Stimulated activated CD4-positive, alpha-beta T cell treated with anti-CD3 and anti-CD28 coated beads, Interleukin-4, amount 100 ng/mL, for 4 hours (primary cell): ENCODE measurements around the gene WWC1.
"Not testable (repeated sequence)": the region's sequence is repeated elsewhere in the genome, so short reads cannot be mapped to it uniquely, and the experiment has no call there.

Source experiments
- DNase-seq, 2 experiments: peaks; one replicate each; pipeline ENCODE4 v3.0.0-alpha.2; 2020

Gene WWC1

GRCh38 chr5:168339109-168339771, 47.8 kb downstream of the WWC1 start:
- DNase-seq, result no peak

- not testable (repeated sequence) for DNase-seq
Measured at GRCh38 chr5:168339772-168340140, 48.3 kb downstream of the WWC1 start.

DNA sequence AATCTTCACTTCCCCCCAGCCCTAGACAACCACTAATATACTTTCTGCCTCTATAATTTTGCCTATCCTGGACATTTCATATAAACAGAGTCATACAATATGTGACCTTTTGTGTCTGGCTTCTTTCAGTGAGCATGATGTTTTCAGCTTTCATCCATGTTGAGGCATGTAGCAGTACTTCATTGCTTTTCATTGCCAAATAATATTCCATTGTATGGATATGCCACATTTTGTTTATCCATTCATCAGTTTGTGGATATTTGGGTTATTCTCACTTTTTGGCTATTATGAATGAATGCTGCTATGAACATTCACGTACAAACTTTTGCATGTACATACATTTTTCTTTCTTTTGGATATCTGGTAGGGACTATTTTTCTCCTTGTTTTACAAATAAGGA, 49.0 kb downstream of the WWC1 start:
- no peak for DNase-seq

DNA sequence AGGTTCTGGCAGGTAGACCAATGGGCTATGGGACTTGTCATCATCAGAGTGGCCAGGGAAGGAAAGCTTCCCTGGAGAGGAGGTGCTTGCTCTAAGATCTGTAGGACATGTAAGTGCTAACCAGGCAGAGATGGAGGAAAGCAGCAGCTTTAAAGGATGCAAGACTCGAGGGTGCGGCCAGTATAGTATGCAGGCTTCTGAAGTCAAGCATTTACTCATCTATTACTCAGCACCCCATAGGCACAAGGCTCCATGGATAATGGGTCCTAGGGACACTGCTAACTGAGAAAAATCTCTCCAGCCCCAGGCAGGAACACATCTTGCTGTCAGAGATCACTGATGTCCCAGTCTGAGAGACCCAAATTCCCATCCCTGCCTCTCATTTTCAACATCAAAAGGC, 49.7 kb downstream of the WWC1 start:
- DNase-seq, result no peak

GRCh38 chr5:168342151-168342825, 50.8 kb downstream of the WWC1 start:
- DNase-seq, result no peak

- no peak for DNase-seq
Measured at GRCh38 chr5:168342985-168343384, 51.5 kb downstream of the WWC1 start.

DNA sequence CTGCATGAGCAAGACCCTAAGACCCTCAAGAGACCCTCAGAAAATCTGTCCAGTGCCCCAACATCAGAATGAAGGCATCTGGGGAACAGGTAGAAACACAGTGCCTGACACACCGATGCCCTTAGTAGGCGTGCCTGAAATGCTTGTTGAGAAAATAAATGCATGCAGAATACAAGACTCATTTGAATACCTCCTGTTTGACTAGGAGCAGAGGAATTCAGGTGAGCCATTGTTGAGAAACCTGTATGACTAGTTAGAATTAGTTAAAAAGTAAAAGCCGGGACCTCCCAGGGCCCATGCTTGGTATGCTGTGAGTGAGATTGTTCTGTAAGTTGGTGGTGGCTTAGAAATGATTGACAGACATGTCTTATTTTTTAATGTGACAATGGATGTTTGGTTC, 55.0 kb downstream of the WWC1 start:
- DNase-seq, result no peak

DNA sequence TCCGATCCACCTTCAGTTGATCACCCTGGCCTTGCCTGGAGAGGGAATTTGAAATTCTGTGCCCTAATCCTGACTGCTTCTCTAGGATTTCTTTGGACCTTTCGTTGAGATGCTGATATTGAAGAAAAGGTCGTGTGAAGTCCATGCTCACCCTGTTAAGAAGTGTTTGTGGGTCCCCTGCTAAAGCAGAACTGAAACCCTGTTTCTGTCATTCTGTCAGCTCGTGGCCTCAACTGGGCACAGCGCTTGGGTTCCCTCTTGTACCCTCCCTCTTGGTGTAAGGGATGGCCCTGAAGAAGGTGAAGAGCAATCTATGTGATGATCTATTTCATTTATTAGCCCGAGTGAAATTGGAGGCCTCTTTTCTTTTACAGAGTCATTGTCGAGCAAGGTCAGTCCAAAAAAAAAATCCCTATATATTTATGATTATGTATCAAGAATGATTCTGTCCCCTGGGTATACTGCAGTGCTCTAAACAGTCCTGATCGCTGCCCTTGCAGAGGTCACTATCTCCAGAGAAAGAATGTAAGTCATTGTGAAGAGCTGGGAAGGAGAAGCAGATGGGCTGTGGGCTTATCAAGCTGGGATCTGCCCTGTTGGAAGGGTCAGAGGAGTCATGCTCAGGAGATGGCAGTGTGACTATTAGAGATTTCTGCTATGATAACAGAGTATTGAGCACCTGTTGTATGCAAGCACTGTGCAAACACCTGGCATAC, 56.1 kb downstream of the WWC1 start:
- DNase-seq, result no peak

DNA sequence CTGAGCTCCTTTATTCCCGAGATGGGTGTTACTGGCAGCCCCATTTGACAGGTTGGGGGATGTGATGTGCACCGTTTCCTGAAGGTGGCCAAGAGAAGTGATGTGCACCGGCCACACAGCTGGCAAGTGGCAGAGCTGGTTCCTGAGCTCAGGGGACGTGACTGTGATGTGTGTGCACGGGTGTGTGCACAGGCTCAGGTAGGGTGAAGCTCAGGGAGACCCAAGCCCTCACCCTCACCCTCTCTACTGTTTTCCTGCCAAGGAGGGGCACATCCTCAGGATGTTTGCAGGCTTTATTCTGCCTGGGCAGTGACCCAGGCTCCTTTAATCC, 56.6 kb downstream of the WWC1 start:
- no peak for DNase-seq

GRCh38 chr5:168350315-168350714, 58.9 kb downstream of the WWC1 start:
- DNase-seq, result no peak

DNA sequence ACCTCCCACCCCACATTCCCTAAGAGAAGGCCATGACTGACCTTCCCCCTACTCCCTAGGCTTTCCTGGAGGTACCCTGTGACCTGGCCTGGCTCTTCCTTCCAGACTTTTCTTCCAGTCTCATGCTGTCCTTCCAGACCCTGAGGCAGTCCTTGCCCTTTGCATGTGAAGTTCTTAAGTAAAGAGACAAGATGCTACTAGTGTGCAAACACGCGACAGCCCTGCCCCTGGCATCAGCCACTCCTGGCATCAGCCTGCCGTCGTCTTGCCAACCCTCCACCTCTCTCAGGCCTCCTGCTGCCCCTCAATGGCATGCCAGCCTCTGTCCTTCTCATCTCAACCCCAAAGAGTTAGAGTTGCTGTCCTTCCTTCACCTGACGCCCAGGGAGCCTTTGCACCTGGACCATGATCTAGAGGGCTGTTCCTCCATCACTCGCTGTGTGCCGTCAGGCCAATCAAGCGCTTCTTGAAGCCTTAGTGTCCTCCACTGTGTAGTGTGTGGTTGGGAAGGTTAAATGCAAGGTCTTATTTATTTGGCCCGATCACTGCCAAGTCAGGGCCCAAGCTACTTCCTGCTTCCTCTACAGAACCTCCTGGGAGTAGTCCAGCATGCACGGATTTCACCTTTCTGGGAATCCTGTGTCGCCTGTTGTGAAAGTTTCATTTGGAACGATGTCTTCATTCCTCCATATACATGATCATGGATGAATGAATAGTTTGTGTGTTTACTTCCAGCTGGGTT, 61.9 kb downstream of the WWC1 start:
- DNase-seq, result no peak

DNA sequence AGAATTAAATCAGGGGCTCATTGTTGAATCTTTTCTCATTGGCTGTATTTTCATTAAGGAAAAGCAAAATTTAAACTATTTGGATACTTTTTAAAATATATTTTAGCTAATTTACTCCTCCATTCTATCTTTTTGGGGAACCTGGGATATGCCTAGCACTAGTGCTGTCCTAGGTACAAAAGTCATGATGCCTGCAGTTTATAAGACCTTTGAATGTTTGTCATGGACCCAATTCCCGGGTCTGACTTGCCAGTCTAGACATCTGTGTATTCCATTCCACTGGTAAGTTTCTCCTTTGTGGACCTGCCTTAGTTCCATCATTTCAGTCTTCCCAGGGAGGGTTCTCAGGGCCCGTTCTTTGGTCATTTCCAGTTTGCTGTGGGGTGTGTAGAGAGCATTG, 63.0 kb downstream of the WWC1 start:
- DNase-seq, result no peak

GRCh38 chr5:168356171-168356570, 64.7 kb downstream of the WWC1 start:
- DNase-seq, result no peak

DNA sequence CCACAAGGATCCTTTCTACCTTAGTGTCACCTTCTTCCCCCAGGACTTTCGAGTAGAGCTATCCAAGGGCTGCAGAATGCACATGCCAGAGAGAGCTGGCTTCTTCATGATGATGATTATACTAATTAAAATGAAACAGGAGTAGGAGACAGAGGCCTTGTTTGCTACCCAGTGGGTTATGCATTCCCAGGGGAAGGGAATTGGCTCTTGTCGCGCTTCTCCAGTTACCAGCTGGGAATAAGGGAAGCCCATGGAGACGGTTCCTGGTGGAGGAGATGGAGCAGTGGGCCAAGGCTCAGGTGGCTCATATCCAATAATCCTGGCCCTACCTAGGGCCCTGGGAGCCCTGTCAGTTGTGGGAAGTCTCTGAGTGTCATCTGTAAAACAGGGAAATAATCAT, 65.1 kb downstream of the WWC1 start:
- DNase-seq, result no peak

DNA sequence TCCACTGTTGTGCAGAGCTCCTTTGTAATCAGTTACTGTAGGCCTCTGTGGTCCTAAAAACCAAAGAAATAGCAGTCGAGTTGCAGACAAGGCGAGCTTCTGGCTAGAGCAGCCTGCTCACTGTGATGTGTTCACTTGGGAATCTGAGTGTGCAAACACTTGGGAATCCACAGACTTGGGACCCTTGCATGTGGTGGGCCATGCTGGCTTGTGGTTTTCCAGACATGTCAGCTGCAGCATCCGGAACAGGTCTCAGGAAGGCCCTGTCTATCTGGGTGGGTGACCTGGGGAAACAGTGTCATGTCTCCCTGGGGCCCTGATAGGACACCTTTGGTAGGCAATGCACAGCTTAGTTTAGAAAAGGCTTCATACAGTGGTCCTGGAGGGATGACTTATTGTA, 66.4 kb downstream of the WWC1 start:
- DNase-seq, result no peak

DNA sequence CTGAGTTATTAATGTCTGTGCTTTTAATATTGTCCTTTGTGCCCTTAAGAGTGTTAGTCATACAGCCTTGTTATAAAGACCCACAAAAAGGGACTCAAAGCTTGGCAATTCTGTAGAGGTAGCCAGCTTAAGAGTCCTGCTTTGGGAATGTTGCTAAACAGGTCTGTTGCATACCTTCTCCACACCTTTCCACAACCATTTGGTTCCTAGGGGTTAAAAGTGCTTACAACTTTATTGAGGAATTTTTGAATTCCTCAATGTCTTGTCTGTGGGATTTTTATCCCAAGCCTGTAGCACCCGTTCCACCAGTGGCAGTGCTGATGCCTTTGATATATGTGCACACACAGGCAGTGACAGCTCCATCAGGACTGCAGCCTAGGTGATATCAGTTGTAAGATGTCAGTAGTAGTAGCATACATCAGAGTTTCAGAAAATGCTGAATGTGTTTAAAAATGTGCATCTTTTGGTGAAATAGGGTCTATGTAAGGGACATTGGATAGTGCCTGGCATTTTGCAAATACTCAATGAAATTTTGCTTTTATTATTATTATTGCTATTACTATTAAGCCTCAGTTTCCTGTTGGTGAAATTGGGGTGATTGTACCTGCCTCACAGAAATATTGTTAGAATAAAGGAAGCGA, 68.5 kb downstream of the WWC1 start:
- no peak for DNase-seq

DNA sequence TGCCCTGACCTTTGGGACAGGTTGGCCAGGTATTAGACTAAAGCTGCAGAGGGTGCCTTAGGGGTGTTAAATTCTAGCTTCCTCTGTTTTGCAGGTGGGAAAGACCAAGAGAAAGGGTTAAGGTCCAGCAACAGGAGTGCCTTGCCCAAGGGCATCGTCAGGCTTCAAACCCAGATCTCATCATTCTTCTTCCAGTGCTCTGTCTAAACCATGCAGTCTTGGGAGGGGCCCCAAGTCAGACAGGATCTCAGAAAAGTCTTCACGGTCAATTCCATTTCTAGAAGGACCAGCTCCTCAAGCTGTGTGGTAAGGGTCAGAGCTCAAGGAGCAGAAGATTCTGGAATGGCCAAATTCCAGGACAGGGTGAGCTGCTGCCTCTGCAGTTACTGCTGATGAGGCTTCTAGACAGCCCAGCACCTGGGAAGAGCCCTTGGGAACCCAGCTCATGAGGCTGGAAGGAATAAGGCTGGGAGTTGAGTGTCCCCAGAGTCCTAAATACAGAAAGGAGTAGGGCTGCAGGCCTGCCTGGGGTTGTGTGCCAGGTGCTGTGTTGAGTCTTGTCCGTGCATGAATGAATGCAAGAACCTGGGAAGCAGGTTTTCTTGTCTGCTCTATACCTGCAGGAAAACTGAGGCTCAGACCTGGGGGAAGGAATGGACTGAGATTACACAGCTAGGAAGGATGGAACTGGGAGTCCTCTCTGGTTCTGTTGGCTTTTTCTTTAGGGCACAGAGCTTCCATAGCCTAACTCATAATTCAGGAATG, 69.3 kb downstream of the WWC1 start:
- DNase-seq, result no peak

DNA sequence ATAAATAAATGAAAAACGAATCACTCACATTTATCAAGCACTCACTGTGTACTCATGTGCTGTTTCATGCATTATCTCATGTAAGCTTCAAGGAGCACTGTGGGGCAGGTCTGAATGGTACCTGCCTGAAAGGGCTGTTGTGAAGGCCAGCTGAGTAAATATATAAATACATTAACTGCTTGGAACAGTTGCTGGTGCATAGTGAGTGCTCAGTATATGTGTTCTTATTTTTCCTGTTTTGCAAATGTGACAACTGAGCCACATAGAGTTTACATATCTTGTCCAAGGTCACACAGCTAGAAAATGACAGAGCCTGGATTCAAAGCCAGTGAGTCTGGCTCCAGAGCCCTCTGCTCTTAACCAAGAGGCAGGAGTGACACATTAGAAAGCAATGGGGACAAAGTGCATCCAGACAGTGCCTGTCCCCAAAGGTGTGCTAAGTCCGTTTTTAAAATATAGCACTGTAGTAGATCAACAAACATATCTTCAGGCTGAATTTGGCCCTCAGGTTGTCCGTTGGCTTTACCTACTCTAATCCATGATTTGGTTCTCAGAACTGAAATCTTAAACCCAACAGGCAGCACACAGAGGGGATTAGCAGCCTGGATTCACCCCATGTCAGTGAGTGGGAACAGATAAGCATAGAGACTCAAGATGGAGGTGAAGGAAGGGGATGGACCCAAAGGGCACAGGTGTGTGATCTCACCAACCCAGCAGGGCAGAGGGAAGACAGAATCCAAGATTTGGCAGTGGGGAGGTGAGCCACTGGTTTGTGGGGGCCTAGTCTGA, 70.8 kb downstream of the WWC1 start:
- no peak for DNase-seq

GRCh38 chr5:168364151-168364661, 72.8 kb downstream of the WWC1 start:
- no peak for DNase-seq

- DNase-seq, result no peak
Measured at GRCh38 chr5:168364750-168365550, 73.5 kb downstream of the WWC1 start.
